OCI-LY7 (cell line): Measurements from ENCODE around the gene SMCR8. TPM values are rescaled to one million over a fixed set of nuclear protein-coding genes. Genes with fewer than 3 reads are reported as not detected.
A peak's percentile ranks its signal among the peaks of the same experiment; 100 is the strongest.
"Not testable (repeated sequence)": the region's sequence is repeated elsewhere in the genome, so short reads cannot be mapped to it uniquely, and the experiment has no call there.

Experiments
- BruUV-seq: library from RNA; stranded (reverse); fragments of 400-500 nt; replicated peaks from 2 replicates; lab custom pipeline; 2021; lab: Mats Ljungman, UMichigan
- CTCF ChIA-PET: fragments of 300-600 bp; sonication (Branson Sonifier 250); formaldehyde crosslinking; loops from one replicate; lab custom pipeline; 2022; ENCODE audit warnings: antibody characterized with exemption; ENCODE audit not compliant: unreplicated experiment; lab: Charles Lee
- POLR2A ChIA-PET: fragments of 300-600 bp; sonication (Branson Sonifier 250); formaldehyde crosslinking; loops from one replicate; lab custom pipeline; 2022; ENCODE audit warnings: antibody characterized with exemption; lab: Charles Lee
- DNase-seq: peaks from one replicate; pipeline ENCODE4 v3.0.0-alpha.2; 2015; ENCODE audit warnings: low spot score
- H2AFZ ChIP-seq: fragments of 200-600 bp; sonication (generic), shearing (Covaris generic); 2 replicates; pipeline ENCODE4 v1.6.1; 2014; ENCODE audit warnings: mild to moderate bottlenecking, antibody characterized with exemption, low read length, moderate library complexity
- H3K27ac ChIP-seq: fragments of 200-600 bp; sonication (generic); 2 replicates; pipeline ENCODE4 v1.5.1; 2014; ENCODE audit warnings: mixed run types, low read depth, mild to moderate bottlenecking, moderate library complexity, low read length, inconsistent platforms; ENCODE audit not compliant: poor library complexity, severe bottlenecking
- H3K36me3 ChIP-seq: fragments of 200-600 bp; sonication (generic); 2 replicates; pipeline ENCODE4 v1.6.1; 2014; ENCODE audit warnings: mild to moderate bottlenecking, antibody characterized with exemption, low read length, moderate library complexity, mixed read lengths; ENCODE audit not compliant: insufficient read depth
- H3K4me1 ChIP-seq: fragments of 200-600 bp; sonication (generic); 2 replicates; pipeline ENCODE4 v1.5.1; 2014; ENCODE audit warnings: mild to moderate bottlenecking, low read length; ENCODE audit not compliant: insufficient read depth, poor library complexity, severe bottlenecking
- H3K4me2 ChIP-seq: fragments of 200-600 bp; sonication (generic); 2 replicates; pipeline ENCODE4 v1.6.1; 2014; ENCODE audit warnings: mild to moderate bottlenecking, low read length
- H3K4me3 ChIP-seq: fragments of 200-600 bp; sonication (generic); 2 replicates; pipeline ENCODE4 v1.5.1; 2014; ENCODE audit warnings: mild to moderate bottlenecking, low read depth, low read length; ENCODE audit not compliant: poor library complexity, severe bottlenecking
- H3K79me2 ChIP-seq: fragments of 200-600 bp; sonication (generic); 2 replicates; pipeline ENCODE4 v1.6.1; 2016; ENCODE audit warnings: low read depth, mild to moderate bottlenecking, low read length, moderate library complexity, mixed read lengths; ENCODE audit not compliant: insufficient read depth
- H3K9me2 ChIP-seq: fragments of 200-600 bp; sonication (generic); 2 replicates; pipeline ENCODE4 v1.6.1; 2016; ENCODE audit warnings: mild to moderate bottlenecking, low read length, mixed read lengths; ENCODE audit not compliant: insufficient read depth
- H3K9me3 ChIP-seq: fragments of 200-600 bp; sonication (generic); 2 replicates; pipeline ENCODE4 v1.6.1; 2014; ENCODE audit warnings: mild to moderate bottlenecking, mixed run types, low read length, mixed read lengths
- H4K20me1 ChIP-seq: fragments of 200-600 bp; sonication (generic); 2 replicates; pipeline ENCODE4 v1.6.1; 2014; ENCODE audit warnings: mild to moderate bottlenecking, antibody characterized with exemption, low read length, moderate library complexity, mixed read lengths; ENCODE audit not compliant: insufficient read depth
- EZH2phosphoT487 ChIP-seq: fragments of 200-600 bp; sonication (generic); IDR thresholded peaks from 2 replicates; pipeline ENCODE4 v1.6.1; 2018; ENCODE audit warnings: low read depth, borderline replicate concordance, mild to moderate bottlenecking, mixed run types, antibody characterized with exemption, low read length, moderate library complexity, mixed read lengths
- intact Hi-C: fragments of 100-400 bp; cut with micrococcal nuclease; formaldehyde crosslinking; loops from one replicate; pipeline ENCODE4 v1.10.0; 2022; ENCODE audit not compliant: unreplicated experiment
- total RNA-seq, 2 experiments: library from RNA; depleted of rRNA in 1 of 2; stranded (reverse); fragments of >200 nt in 1 of 2; shearing (Covaris generic) in 1 of 2; gene quantifications; 2 replicates each; pipeline ENCODE4 v1.2.3, GENCODE V29; 2014 to 2022
- TF ChIP-seq, protein P1 (sequence below): fragments of 200-600 bp; sonication (generic); conservative IDR thresholded peaks from 2 replicates; pipeline ENCODE4 v1.5.1; 2014; ENCODE audit warnings: mild to moderate bottlenecking, antibody characterized with exemption, low read length, moderate library complexity, mixed read lengths

The SMCR8 gene
- total RNA-seq, 2 experiments from 2014 or later, result 11.8 to 16.1 TPM

DNA sequence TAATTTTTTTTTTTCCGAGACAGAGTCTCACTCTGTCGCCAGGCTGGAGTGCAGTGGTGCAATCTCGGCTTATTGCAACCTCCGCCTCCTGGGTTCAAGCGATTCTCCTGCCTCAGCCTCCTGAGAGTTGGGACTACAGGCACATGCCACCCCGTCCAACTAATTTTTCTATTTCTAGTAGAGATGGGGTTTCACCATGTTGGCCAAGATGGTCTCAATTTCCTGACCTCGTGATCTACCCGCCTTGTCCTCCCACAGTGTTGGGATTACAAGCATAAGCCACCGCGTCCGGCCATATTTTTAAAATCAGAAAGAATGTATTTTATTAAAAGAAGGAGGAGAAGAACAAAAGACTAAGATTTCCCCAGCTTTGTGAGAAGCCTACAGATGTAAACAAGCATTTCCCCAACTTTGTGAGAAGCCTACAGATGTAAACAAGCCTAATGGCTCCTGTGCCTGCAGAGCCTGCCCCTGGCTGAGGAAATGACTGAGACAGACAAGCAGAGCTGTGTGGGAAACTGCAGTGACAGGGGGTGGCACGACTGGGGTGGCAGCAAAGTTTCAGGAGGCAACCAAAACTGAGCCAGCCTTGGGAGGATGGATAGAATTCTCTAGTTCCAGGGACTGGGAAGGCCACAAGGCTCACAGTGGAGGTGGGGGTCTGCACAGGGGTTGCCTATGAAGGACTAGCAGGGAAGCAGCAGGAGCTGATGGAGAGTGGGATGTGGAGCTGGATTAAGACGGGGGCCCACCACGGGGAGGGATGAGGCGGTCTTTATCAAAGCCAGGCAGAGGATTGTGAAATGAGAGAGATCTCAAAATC is 23.2 kb upstream of the SMCR8 start:
- no peaks in the 10 kb centered on the region for H3K9me2 ChIP-seq
- H3K79me2 ChIP-seq, result no peaks in the 10 kb centered on the region
- no TSS peak for BruUV-seq
- no peaks in the 10 kb centered on the region for H3K4me1 ChIP-seq
- intact Hi-C loops, result no loop called here
- no peaks in the 10 kb centered on the region for H4K20me1 ChIP-seq
- no peak overlapping the region for H3K4me3 ChIP-seq
- H3K36me3 ChIP-seq, result peaks cover 91% of the 10 kb centered on the region
- H2AFZ ChIP-seq, result no peak overlapping the region
- no peaks in the 10 kb centered on the region for H3K9me3 ChIP-seq
- TF ChIP-seq, protein P1, sequence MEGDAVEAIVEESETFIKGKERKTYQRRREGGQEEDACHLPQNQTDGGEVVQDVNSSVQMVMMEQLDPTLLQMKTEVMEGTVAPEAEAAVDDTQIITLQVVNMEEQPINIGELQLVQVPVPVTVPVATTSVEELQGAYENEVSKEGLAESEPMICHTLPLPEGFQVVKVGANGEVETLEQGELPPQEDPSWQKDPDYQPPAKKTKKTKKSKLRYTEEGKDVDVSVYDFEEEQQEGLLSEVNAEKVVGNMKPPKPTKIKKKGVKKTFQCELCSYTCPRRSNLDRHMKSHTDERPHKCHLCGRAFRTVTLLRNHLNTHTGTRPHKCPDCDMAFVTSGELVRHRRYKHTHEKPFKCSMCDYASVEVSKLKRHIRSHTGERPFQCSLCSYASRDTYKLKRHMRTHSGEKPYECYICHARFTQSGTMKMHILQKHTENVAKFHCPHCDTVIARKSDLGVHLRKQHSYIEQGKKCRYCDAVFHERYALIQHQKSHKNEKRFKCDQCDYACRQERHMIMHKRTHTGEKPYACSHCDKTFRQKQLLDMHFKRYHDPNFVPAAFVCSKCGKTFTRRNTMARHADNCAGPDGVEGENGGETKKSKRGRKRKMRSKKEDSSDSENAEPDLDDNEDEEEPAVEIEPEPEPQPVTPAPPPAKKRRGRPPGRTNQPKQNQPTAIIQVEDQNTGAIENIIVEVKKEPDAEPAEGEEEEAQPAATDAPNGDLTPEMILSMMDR, result no peak
- TF ChIP-seq EZH2phosphoT487, result no peak
- H3K4me2 ChIP-seq, result no peak overlapping the region
- no peak overlapping the region for H3K27ac ChIP-seq
- POLR2A ChIA-PET, result interaction anchor here (0.6 kb wide), 1 partner anchor 121 kb away, joined by 3 read pairs; no protein-coding TSS in a partner anchor
- DNase-seq, result no peak
- CTCF ChIA-PET, result no interaction called here

DNA sequence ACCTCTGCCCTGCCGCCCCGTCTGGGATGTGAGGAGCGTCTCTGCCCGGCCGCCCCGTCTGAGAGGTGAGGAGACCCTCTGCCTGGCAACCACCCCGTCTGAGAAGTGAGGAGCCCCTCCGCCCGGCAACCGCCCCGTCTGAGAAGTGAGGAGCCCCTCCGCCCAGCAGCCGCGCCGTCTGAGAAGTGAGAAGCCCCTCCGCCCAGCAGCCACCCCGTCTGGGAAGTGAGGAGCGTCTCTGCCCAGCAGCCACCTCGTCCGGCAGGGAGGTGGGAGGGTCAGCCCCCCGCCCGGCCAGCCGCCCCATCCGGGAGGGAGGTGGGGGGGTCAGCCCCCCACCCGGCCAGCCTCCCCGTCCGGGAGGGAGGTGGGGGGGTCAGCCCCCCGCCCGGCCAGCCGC is 17.0 kb upstream of the SMCR8 start:
- H4K20me1 ChIP-seq, BruUV-seq, H3K4me2 ChIP-seq: not testable (repeated sequence)

DNA sequence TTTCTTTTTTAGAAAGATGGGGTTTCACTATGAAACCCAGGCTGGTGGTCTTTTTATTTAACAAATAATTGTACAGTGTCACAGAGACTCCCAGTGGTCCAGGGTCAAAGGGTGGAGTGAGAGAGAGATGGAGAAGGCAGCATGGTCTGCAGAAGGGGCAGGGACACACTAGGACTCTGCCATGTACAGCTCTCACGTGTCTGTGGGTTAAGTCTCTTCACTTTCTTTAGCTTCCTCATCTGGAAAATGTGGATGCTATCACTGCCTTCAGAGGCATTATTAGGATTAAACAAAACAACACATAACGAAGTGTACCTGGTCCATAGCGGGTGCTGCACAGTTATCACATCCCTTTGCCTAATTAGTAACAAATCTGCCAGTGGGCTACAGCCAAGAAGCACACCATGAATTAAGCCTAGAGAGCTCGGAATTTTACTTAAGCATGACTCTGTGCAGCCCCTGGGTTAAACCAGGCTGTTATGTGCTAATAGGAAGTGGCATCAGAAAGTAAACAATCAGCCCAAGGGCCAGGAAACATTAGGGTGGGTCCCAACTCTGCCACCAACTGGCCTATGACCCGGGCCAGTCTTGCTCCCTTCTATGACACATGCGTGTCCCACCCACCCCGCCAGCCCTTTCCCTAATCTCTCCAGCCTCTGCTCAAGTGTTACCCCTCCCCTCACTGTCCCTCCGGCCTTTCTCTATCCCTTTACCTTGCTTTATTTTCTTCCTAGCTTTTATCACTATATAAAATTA is 14.2 kb upstream of the SMCR8 start:
- no peak overlapping the region for H3K4me3 ChIP-seq
- no peak overlapping the region for H3K27ac ChIP-seq
- no peaks in the 10 kb centered on the region for H3K79me2 ChIP-seq
- H4K20me1 ChIP-seq, result no peaks in the 10 kb centered on the region
- POLR2A ChIA-PET, result no interaction called here
- CTCF ChIA-PET, result no interaction called here
- H3K36me3 ChIP-seq, result peaks cover 78% of the 10 kb centered on the region
- H3K4me2 ChIP-seq, result no peak overlapping the region
- no TSS peak for BruUV-seq
- H3K4me1 ChIP-seq, result no peaks in the 10 kb centered on the region
- intact Hi-C loops, result no loop called here
- H3K9me3 ChIP-seq, result no peaks in the 10 kb centered on the region
- no peaks in the 10 kb centered on the region for H3K9me2 ChIP-seq
- no peak for DNase-seq
- no peak overlapping the region for H2AFZ ChIP-seq
- no peak for TF ChIP-seq EZH2phosphoT487
- TF ChIP-seq, protein P1, result no peak

More for the DNA sequence above, 17.0 kb upstream of the SMCR8 start:
- H3K79me2 ChIP-seq, DNase-seq, H3K9me3 ChIP-seq, H3K4me1 ChIP-seq, intact Hi-C loops, H2AFZ ChIP-seq, CTCF ChIA-PET, POLR2A ChIA-PET, H3K9me2 ChIP-seq, H3K27ac ChIP-seq, H3K4me3 ChIP-seq: not testable (repeated sequence)
- H3K36me3 ChIP-seq, result peaks cover 77% of the 10 kb centered on the region

DNA sequence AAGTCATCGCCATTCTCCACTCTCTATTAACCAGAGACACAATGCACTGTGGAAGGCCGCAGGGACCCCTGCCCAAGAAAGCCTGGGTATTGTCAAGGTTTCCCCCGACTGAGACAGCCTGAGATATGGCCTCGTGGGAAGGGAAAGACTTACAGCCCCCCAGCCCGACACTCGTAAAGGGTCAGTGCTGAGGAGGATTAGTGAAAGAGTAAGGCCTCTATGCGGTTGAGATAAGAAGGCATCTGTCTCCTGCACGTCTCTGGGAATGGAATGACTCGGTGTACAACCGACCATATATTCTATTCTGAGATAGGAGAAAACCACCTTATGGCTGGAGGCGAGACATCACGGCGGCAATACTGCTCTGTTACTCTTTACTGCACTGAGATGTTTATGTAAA is 11.9 kb upstream of the SMCR8 start:
- H3K79me2 ChIP-seq, H3K27ac ChIP-seq, DNase-seq, H2AFZ ChIP-seq, H3K4me1 ChIP-seq, H3K4me2 ChIP-seq, H4K20me1 ChIP-seq, CTCF ChIA-PET, H3K9me3 ChIP-seq, intact Hi-C loops, H3K4me3 ChIP-seq, H3K9me2 ChIP-seq, POLR2A ChIA-PET: not testable (repeated sequence)
- TSS peak; percentile 15 for BruUV-seq
- peaks cover 87% of the 10 kb centered on the region for H3K36me3 ChIP-seq
